B cell (primary cell): ENCODE measurements around the gene PRRG4. TPM values are rescaled to one million over a fixed set of nuclear protein-coding genes. Genes with fewer than 3 reads are reported as not detected.

Experiments used
- ATAC-seq: fragments of 200-7000 bp; cut with Tn5 transposase; one replicate; pipeline ENCODE4 v1.10.0; 2021; ENCODE audit warnings: low read depth, mild to moderate bottlenecking, moderate number of reproducible peaks, moderate library complexity
- CTCF ChIA-PET: fragments of 350-600 bp; sonication (Branson Sonifier 250); formaldehyde crosslinking; loops from one replicate; lab custom pipeline; 2021; ENCODE audit warnings: antibody characterized with exemption, inconsistent platforms; lab: Charles Lee
- POLR2A ChIA-PET: fragments of 350-600 bp; sonication (Branson Sonifier 250); formaldehyde crosslinking; loops from one replicate; lab custom pipeline; 2021; ENCODE audit warnings: antibody characterized with exemption; lab: Charles Lee
- DNase-seq: peaks from one replicate; pipeline ENCODE4 v3.0.0; 2013
- H2AFZ ChIP-seq: 2 replicates; pipeline ENCODE4 v1.6.1; 2012; ENCODE audit warnings: mild to moderate bottlenecking, low read depth, low read length; ENCODE audit not compliant: insufficient read depth, poor library complexity, severe bottlenecking
- H3K27ac ChIP-seq, 2 donors: 1 replicate in 1 of 2; 2 replicates in 1 of 2; pipeline ENCODE4 v1.5.1; 2012 to 2013; ENCODE audit warnings: low read length in 2 of 2, mild to moderate bottlenecking in 2 of 2, moderate library complexity in 1 of 2
- H3K27me3 ChIP-seq, 4 experiments: fragments of 200-600 bp in 1 of 4; sonication (generic) in 1 of 4; replicated peaks in 1 of 4; 1 replicate in 2 of 4; 2 replicates in 2 of 4; pipeline versions ENCODE4 v1.6.1 to v1.7.0; 2013 to 2016; ENCODE audit warnings: low read length in 3 of 4, mild to moderate bottlenecking in 2 of 4, mixed read lengths in 1 of 4, moderate library complexity in 1 of 4; ENCODE audit not compliant: insufficient read depth in 4 of 4, control insufficient read depth in 3 of 4; ENCODE audit errors: control extremely low read depth in 1 of 4
- H3K36me3 ChIP-seq, 2 experiments: replicated peaks in 1 of 2; 1 replicate in 1 of 2; 2 replicates in 1 of 2; pipeline versions ENCODE4 v1.6.1 to v1.7.1; 2013; ENCODE audit warnings: low read length in 1 of 2; ENCODE audit not compliant: insufficient read depth in 2 of 2, control insufficient read depth in 1 of 2; ENCODE audit errors: control extremely low read depth in 1 of 2, extremely low read depth in 1 of 2
- H3K4me1 ChIP-seq, 2 donors: fragments of 200-600 bp in 1 of 2; sonication (generic) in 1 of 2; 1 replicate in 1 of 2; 2 replicates in 1 of 2; pipeline versions ENCODE4 v1.5.1 to v1.6.1; 2013 to 2017; ENCODE audit warnings: low read length in 2 of 2; ENCODE audit not compliant: control insufficient read depth in 2 of 2, insufficient read depth in 2 of 2
- H3K4me2 ChIP-seq: replicated peaks from 2 replicates; pipeline ENCODE3; 2012; ENCODE audit warnings: mild to moderate bottlenecking, low read depth, low read length; ENCODE audit not compliant: poor library complexity, severe bottlenecking
- H3K4me3 ChIP-seq, 5 experiments: fragments of 200-600 bp in 1 of 5; sonication (generic) in 1 of 5; 1 replicate in 3 of 5; 2 replicates in 2 of 5; pipeline versions ENCODE4 v1.5.1 to v1.7.0; 2011 to 2016; ENCODE audit warnings: low read length in 4 of 5, mild to moderate bottlenecking in 4 of 5, low read depth in 2 of 5, control low read depth in 1 of 5, moderate library complexity in 1 of 5; ENCODE audit not compliant: insufficient read depth in 1 of 5; ENCODE audit errors: control extremely low read depth in 1 of 5, extremely low read depth in 1 of 5
- H3K79me2 ChIP-seq: fragments of 200-600 bp; sonication (generic); one replicate; pipeline ENCODE4 v1.6.0; 2016; ENCODE audit warnings: low read length; ENCODE audit not compliant: control insufficient read depth, insufficient read depth
- H3K9ac ChIP-seq: fragments of 200-600 bp; sonication (generic); 2 replicates; pipeline ENCODE4 v1.6.1; 2017; ENCODE audit warnings: mild to moderate bottlenecking, low read length, moderate library complexity
- H3K9me3 ChIP-seq, 3 donors: one replicate each; pipeline versions ENCODE4 v1.6.1 to v1.7.1; 2013; ENCODE audit warnings: low read length in 2 of 3; ENCODE audit not compliant: control insufficient read depth in 2 of 3, insufficient read depth in 1 of 3; ENCODE audit errors: control extremely low read depth in 1 of 3
- H4K20me1 ChIP-seq: 2 replicates; pipeline ENCODE4 v1.6.0; 2012; ENCODE audit warnings: mild to moderate bottlenecking, low read length; ENCODE audit not compliant: insufficient read depth, control insufficient read depth, poor library complexity, severe bottlenecking
- H3K27ac Mint-ChIP-seq: one replicate; pipeline ENCODE4 v1.8.0; 2021; ENCODE audit warnings: mixed read lengths
- H3K27me3 Mint-ChIP-seq: one replicate; pipeline ENCODE4 v1.8.0; 2021; ENCODE audit warnings: mixed read lengths
- H3K4me1 Mint-ChIP-seq: one replicate; pipeline ENCODE4 v1.8.0; 2021; ENCODE audit warnings: mixed read lengths
- H3K4me3 Mint-ChIP-seq: one replicate; pipeline ENCODE4 v1.8.0; 2021; ENCODE audit warnings: mixed read lengths
- H3K9me3 Mint-ChIP-seq: one replicate; pipeline ENCODE4 v1.8.0; 2022; ENCODE audit warnings: mixed read lengths; ENCODE audit not compliant: insufficient read depth
- EZH2 ChIP-seq: IDR thresholded peaks from 2 replicates; pipeline ENCODE4 v1.6.1; 2012; ENCODE audit warnings: borderline replicate concordance, low read depth, mild to moderate bottlenecking, moderate library complexity, low read length; ENCODE audit not compliant: insufficient read depth, poor library complexity, severe bottlenecking
- WGBS: methylation state at CpG from one replicate; pipeline ENCODE4 v1.1.5; 2013; ENCODE audit warnings: missing lambda C conversion rate; ENCODE audit not compliant: insufficient coverage; 5-methylcytosine and 5-hydroxymethylcytosine counted together
- intact Hi-C: fragments of 100-400 bp; cut with micrococcal nuclease; formaldehyde crosslinking; loops from one replicate; pipeline ENCODE4 v1.10.0; 2022
- polyA plus RNA-seq: library from polyadenylated mRNA; depleted of rRNA; stranded (reverse); fragments of >200 nt; gene quantifications from 2 replicates; pipeline ENCODE4 v1.2.3, GENCODE V29; 2012
- total RNA-seq, 2 donors: library from RNA; stranded (reverse); fragments of 120-200 nt in 1 of 2; gene quantifications; 1 replicate in 1 of 2; 2 replicates in 1 of 2; pipeline versions ENCODE4 v1.2.3 to v1.2.4, GENCODE V29; 2013 to 2022
- TF ChIP-seq, protein P1 (sequence below): fragments of 200-600 bp; IDR thresholded peaks from one replicate; pipeline ENCODE4 v1.8.0; 2022; ENCODE audit warnings: antibody characterized with exemption, mild to moderate bottlenecking

The PRRG4 gene
- total and polyA plus RNA-seq, 2 donors (not counting 1 experiment from before 2014, with no cell fraction given): 0.07 TPM; not detected in 1

- POLR2A ChIA-PET: no interaction called here
- Mint-ChIP-seq H3K27ac (no peak overlapping the region), H3K9me3 (no peaks in the 10 kb centered on the region), H3K4me3 (no peak overlapping the region), H3K27me3 (no peaks in the 10 kb centered on the region), H3K4me1 (peaks cover 3% of the 10 kb centered on the region)
- Histone ChIP-seq H3K27me3 (no peaks in the 10 kb centered on the region), H3K79me2 (no peaks in the 10 kb centered on the region), H2AFZ (no peak overlapping the region), H3K4me2 (no peak overlapping the region), H3K4me1 (no peaks in the 10 kb centered on the region), H3K4me3 (no peak overlapping the region), H3K27ac (no peak overlapping the region), H3K36me3 (no peaks in the 10 kb centered on the region), H3K9ac (no peak overlapping the region), H3K9me3 (no peaks in the 10 kb centered on the region), H4K20me1 (no peaks in the 10 kb centered on the region)
- CTCF ChIA-PET: no interaction called here
- no peak for ATAC-seq
- TF ChIP-seq, protein P1, sequence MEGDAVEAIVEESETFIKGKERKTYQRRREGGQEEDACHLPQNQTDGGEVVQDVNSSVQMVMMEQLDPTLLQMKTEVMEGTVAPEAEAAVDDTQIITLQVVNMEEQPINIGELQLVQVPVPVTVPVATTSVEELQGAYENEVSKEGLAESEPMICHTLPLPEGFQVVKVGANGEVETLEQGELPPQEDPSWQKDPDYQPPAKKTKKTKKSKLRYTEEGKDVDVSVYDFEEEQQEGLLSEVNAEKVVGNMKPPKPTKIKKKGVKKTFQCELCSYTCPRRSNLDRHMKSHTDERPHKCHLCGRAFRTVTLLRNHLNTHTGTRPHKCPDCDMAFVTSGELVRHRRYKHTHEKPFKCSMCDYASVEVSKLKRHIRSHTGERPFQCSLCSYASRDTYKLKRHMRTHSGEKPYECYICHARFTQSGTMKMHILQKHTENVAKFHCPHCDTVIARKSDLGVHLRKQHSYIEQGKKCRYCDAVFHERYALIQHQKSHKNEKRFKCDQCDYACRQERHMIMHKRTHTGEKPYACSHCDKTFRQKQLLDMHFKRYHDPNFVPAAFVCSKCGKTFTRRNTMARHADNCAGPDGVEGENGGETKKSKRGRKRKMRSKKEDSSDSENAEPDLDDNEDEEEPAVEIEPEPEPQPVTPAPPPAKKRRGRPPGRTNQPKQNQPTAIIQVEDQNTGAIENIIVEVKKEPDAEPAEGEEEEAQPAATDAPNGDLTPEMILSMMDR: no peak
- TF ChIP-seq EZH2: no peak
- WGBS: no CpG with 5 or more reads among the region's 1 CpG
- DNase-seq: no peak
- intact Hi-C loops: no loop called here
These were observed 21.5 kb downstream of the PRRG4 start for GRCh38 chr11:32851251-32851650.

DNA sequence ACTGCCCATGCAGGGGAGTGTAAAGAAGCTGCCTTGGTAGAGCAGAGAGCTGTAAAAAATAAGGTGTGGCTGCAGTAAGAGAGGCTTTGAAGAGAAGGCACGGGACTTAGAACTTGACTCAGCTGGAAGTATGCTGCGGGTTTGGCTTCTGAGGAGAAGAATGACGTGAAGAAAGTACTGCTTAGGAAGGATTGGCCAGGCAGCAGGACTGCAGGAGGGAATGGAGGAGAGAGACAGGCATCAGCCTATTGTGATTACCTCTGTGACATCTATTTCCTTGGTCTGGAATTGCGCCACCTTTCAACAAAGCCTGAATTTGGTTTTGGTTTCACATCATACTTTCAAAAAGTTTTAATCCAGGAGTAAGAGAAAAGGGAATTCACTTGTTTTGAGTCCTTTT is 22.5 kb downstream of the PRRG4 start:
- no peak overlapping the region for H3K27ac Mint-ChIP-seq
- DNase-seq: no peak
- ChIA-PET CTCF (no interaction called here), POLR2A (no interaction called here)
- no peaks in the 10 kb centered on the region for H3K27me3 Mint-ChIP-seq
- H3K4me1 ChIP-seq: no peaks in the 10 kb centered on the region
- H4K20me1 ChIP-seq: no peaks in the 10 kb centered on the region
- peaks cover 3% of the 10 kb centered on the region for H3K4me1 Mint-ChIP-seq
- no peaks in the 10 kb centered on the region for H3K27me3 ChIP-seq
- no peaks in the 10 kb centered on the region for H3K79me2 ChIP-seq
- H3K4me3 Mint-ChIP-seq: no peak overlapping the region
- no peaks in the 10 kb centered on the region for H3K9me3 ChIP-seq
- no peaks in the 10 kb centered on the region for H3K36me3 ChIP-seq
- H3K9me3 Mint-ChIP-seq: no peaks in the 10 kb centered on the region
- TF ChIP-seq, protein P1: no peak
- TF ChIP-seq EZH2: no peak
- 97% methylated on average over 3 of the region's 4 CpGs for WGBS
- H3K4me3 ChIP-seq: no peak overlapping the region
- no peak overlapping the region for H3K9ac ChIP-seq
- intact Hi-C loops: no loop called here
- no peak overlapping the region for H3K4me2 ChIP-seq
- no peak overlapping the region for H2AFZ ChIP-seq
- no peak for ATAC-seq
- H3K27ac ChIP-seq: no peak overlapping the region
